ENCODE results near the gene LRRC2.

DNA sequence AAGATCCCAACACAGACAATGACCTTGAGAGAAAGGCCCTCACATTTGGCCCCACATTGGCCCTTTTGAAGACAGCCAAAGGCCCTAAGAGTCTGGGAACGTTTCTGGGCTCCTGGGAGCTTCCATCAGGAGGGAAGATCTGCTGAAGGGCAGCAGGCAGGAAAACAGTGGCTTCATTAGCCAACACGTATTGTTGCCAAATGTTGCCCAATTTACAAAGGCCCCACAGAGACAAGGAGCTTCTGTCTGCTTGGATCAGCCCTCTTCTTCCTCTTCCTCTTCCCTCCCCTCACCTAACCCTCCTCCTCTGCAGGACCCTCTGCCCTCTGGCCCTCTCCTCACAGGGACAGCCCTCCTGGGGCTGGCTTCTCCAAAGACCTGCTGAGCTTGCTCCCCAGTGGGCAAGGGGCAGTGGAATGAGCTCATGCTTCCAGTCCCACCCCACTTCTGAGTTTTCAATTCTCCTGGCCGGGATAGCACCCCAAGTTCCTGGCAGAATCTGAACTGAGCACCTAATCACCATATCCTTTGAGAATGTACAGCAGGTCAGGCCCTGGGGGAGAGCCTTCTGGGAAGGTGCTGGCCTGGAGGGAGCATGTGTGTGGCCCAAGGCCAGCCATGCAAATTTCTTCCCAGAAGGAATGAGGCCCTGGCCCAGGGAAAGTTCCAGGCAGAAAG lies 96.3 kb downstream of the LRRC2 start:
- TF ChIP-seq, protein P1, sequence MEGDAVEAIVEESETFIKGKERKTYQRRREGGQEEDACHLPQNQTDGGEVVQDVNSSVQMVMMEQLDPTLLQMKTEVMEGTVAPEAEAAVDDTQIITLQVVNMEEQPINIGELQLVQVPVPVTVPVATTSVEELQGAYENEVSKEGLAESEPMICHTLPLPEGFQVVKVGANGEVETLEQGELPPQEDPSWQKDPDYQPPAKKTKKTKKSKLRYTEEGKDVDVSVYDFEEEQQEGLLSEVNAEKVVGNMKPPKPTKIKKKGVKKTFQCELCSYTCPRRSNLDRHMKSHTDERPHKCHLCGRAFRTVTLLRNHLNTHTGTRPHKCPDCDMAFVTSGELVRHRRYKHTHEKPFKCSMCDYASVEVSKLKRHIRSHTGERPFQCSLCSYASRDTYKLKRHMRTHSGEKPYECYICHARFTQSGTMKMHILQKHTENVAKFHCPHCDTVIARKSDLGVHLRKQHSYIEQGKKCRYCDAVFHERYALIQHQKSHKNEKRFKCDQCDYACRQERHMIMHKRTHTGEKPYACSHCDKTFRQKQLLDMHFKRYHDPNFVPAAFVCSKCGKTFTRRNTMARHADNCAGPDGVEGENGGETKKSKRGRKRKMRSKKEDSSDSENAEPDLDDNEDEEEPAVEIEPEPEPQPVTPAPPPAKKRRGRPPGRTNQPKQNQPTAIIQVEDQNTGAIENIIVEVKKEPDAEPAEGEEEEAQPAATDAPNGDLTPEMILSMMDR (IDR thresholded peaks at IDR 0.05; ENCODE audit: low read depth, low read length), result no peak
- TF ChIP-seq EZH2phosphoT487 (IDR thresholded peaks at IDR 0.05; ENCODE audit: low read depth), result no peak

Measured in OCI-LY3 (cell line).